ENCODE data around the gene UNC119B. TPM values are rescaled to one million over a fixed set of nuclear protein-coding genes. Genes with fewer than 3 reads are reported as not detected.

Gene UNC119B
- total RNA-seq, 1 experiment from 2014 or later, result 33.8 TPM

- TF ChIP-seq EGR1 (IDR thresholded peaks at IDR 0.05; ENCODE audit: low read depth) (no peak), ATF3 (IDR thresholded peaks at IDR 0.05) (no peak), FOSL1 (IDR thresholded peaks at IDR 0.05; ENCODE audit: low read depth) (no peak), TCF7L2 (IDR thresholded peaks at IDR 0.05; ENCODE audit: borderline replicate concordance, extremely low read depth, insufficient read depth, insufficient read length) (no peak)
These were observed 15.6 kb downstream of the UNC119B start, which contains the start of gene ACADS (continued) for GRCh38 chr12:120725659-120726509.

- BruUV-seq (replicated peaks), result TSS peak; percentile 30
- DNase-seq (ENCODE audit: low read depth, low spot score) (no peak), ATAC-seq (no peak)
- ChIA-PET RAD21 (ENCODE audit: low non-redundant PET in 1 of 2, low total read pairs in 2 of 2, uncharacterized antibody in 2 of 2, unreplicated experiment in 2 of 2) (no interaction called here), POLR2A (no interaction called here), CTCF (no interaction called here)
- Histone ChIP-seq H3K27me3 (ENCODE audit: insufficient read depth, low read length) (no peaks in the 10 kb centered on the region), H3K4me1 (ENCODE audit: control insufficient read depth in 1 of 2, insufficient read depth in 2 of 2, low read length in 2 of 2) (peaks cover 3 to 18% of the 10 kb centered on the region in 2 experiments; a peak in 2 of 4 replicates), H4K20me1 (ENCODE audit: insufficient read depth) (no peaks in the 10 kb centered on the region), H2AFZ (ENCODE audit: low read depth, low read length, poor library complexity, severe bottlenecking) (no peak overlapping the region), H3K27ac (ENCODE audit: low read depth, low read length) (peak overlapping the region; percentile 73; the same call in 1 of the 2 replicates), H3K9ac (ENCODE audit: low read length) (peak overlapping the region; percentile 81), H3K79me2 (ENCODE audit: insufficient read depth, low read length) (no peaks in the 10 kb centered on the region), H3K4me2 (ENCODE audit: low read length) (peak overlapping the region; percentile 96), H3K4me3 (replicated peaks in 1 of 2; ENCODE audit: low read depth in 1 of 2, low read length in 2 of 2) (peak overlapping the region; percentile 81 to 83), H3K9me2 (ENCODE audit: insufficient read depth) (no peaks in the 10 kb centered on the region), H3K36me3 (ENCODE audit: control insufficient read depth in 1 of 2, insufficient read depth in 2 of 2, low read length in 2 of 2) (peaks cover 10 to 21% of the 10 kb centered on the region in 2 experiments; a peak in 3 of 4 replicates), H3K9me3 (ENCODE audit: control insufficient read depth in 1 of 2, insufficient read depth in 1 of 2, low read depth in 1 of 2, low read length in 2 of 2) (no peaks in the 10 kb centered on the region)
- intact Hi-C loops (cut with micrococcal nuclease), result loop anchor here (5.0 kb wide), 1 partner anchor 246 kb away; no protein-coding TSS in a partner anchor
- TF ChIP-seq MAX (IDR thresholded peaks at IDR 0.05) (no peak), EGR1 (IDR thresholded peaks at IDR 0.05; ENCODE audit: low read depth) (no peak), CBX3 (IDR thresholded peaks at IDR 0.05; ENCODE audit: low read depth) (no peak), REST (IDR thresholded peaks at IDR 0.05; ENCODE audit: low read depth) (no peak), ZFX (IDR thresholded peaks at IDR 0.05) (no peak), YY1 (IDR thresholded peaks at IDR 0.05; ENCODE audit: extremely low read depth, insufficient replicate concordance, low read depth, low read length) (no peak), FOSL1 (IDR thresholded peaks at IDR 0.05; ENCODE audit: low read depth) (no peak), CEBPB (IDR thresholded peaks at IDR 0.05; ENCODE audit: low read depth) (no peak), ZBTB33 (IDR thresholded peaks at IDR 0.05; ENCODE audit: extremely low read depth, insufficient replicate concordance, low read length) (no peak)
These were observed 16.2 kb downstream of the UNC119B start for GRCh38 chr12:120726510-120726793.

All from HCT116 (cell line).